T-helper 1 cell treated with Interleukin-12 subunit alpha and Interleukin-12 subunit beta and Interleukin-4 antibody, amounts not matched to agents 30 μg/mL and 1 μg/mL, for 36 hours (primary cell): ENCODE results near the gene OR4X1.
"Not testable (repeated sequence)": the region's sequence is repeated elsewhere in the genome, so short reads cannot be mapped to it uniquely, and the experiment has no call there.

ENCODE experiments used
- H3K27ac Mint-ChIP-seq: one replicate; pipeline ENCODE4 v1.8.0; 2021; ENCODE audit warnings: mild to moderate bottlenecking, mixed read lengths
- H3K27me3 Mint-ChIP-seq: one replicate; pipeline ENCODE4 v1.8.0; 2021; ENCODE audit warnings: low read depth, mixed read lengths
- H3K36me3 Mint-ChIP-seq: one replicate; pipeline ENCODE4 v1.8.0; 2021; ENCODE audit warnings: low read depth, mixed read lengths
- H3K4me1 Mint-ChIP-seq: one replicate; pipeline ENCODE4 v1.8.0; 2021; ENCODE audit warnings: low read depth, mixed read lengths
- H3K4me3 Mint-ChIP-seq: one replicate; pipeline ENCODE4 v1.8.0; 2021; ENCODE audit warnings: mild to moderate bottlenecking, moderate library complexity, mixed read lengths
- H3K9me3 Mint-ChIP-seq: one replicate; pipeline ENCODE4 v1.8.0; 2021; ENCODE audit warnings: mixed read lengths

The OR4X1 gene, protein sequence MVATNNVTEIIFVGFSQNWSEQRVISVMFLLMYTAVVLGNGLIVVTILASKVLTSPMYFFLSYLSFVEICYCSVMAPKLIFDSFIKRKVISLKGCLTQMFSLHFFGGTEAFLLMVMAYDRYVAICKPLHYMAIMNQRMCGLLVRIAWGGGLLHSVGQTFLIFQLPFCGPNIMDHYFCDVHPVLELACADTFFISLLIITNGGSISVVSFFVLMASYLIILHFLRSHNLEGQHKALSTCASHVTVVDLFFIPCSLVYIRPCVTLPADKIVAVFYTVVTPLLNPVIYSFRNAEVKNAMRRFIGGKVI

DNA sequence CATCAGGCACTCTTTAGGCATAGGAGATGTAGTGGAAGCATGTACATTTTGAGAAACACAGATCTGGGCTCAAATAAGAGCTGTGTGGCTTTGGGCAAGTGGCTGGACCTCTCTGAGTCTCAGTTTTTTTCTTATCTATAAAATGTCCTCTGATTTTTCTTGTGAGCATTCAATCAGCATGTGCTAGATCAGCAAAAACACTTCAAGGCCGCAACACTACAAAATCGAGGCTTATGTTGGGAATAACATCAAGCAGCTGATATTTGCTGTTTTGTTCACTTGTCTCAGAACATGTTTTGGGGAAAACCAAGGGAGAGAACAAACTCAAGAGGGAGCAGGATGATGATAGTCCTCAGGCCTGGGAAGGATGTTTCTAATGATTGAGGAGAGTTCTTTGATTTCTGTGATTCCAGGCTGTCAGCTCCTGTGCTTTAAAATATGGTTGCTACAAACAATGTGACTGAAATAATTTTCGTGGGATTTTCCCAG is at the start of gene OR4X1:
TSS of gene OR4X1 (plus strand) at position 439 of the 489 bp plus-strand sequence. CDS start at position 439, 0 bp downstream.
- H3K36me3 Mint-ChIP-seq = no peaks in the 10 kb centered on the region
- peaks cover 2% of the 10 kb centered on the region for H3K4me1 Mint-ChIP-seq
- no peaks in the 10 kb centered on the region for H3K9me3 Mint-ChIP-seq
- H3K4me3 Mint-ChIP-seq = no peak within 1 kb of the TSS
- H3K27ac Mint-ChIP-seq = no peak within 1 kb of the TSS
- H3K27me3 Mint-ChIP-seq = no peaks in the 10 kb centered on the region

DNA sequence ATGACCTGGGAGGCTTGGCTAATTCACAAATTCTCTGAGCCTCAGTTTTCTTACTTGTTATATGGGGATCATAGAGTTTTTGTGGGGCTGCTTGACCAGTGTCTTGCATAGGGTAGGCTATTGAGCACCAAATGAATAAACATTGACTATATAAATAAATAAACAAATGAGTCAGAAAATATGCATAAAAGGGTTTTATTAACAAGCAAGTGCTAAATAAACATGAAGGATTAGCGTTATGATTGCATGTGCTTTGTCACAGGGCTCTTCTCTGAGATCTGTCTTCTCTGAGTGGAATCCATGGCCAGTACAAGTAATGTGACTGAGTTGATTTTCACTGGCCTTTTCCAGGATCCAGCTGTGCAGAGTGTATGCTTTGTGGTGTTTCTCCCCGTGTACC is 47.2 kb upstream of the OR4X1 start, which contains the start of gene OR4B1:
TSS of gene OR4B1 (plus strand) at position 301 of the 400 bp plus-strand sequence. CDS start at position 301, 0 bp downstream.
- Mint-ChIP-seq H3K4me3 (no peak within 1 kb of the TSS), H3K4me1 (no peaks in the 10 kb centered on the region), H3K27me3 (no peaks in the 10 kb centered on the region), H3K27ac (no peak within 1 kb of the TSS), H3K36me3 (no peaks in the 10 kb centered on the region), H3K9me3 (no peaks in the 10 kb centered on the region)

DNA sequence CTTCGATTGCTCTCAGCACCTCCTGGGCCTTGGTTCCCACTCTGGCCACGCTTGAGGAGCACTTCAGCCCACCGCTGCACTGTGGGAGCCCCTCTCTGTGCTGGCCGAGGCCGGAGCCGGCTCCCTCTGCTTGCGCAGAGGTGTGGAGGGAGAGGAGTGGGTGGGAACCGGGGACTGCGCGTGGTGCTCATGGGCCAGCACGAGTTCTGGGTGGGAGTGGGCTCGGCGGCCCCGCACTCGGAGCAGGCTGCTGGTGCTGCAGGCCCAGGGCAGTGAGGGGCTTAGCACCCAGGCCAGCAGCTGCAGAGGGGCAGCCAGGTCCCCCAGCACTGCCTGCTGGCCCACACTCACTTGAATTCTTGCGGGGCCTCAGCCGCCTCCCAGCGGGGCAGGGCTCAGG is 34.9 kb upstream of the OR4X1 start:
- Mint-ChIP-seq H3K27ac (no peak overlapping the region), H3K27me3 (no peaks in the 10 kb centered on the region), H3K4me1 (no peaks in the 10 kb centered on the region), H3K36me3 (no peaks in the 10 kb centered on the region), H3K4me3 (no peak overlapping the region), H3K9me3 (peaks cover 9% of the 10 kb centered on the region)

DNA sequence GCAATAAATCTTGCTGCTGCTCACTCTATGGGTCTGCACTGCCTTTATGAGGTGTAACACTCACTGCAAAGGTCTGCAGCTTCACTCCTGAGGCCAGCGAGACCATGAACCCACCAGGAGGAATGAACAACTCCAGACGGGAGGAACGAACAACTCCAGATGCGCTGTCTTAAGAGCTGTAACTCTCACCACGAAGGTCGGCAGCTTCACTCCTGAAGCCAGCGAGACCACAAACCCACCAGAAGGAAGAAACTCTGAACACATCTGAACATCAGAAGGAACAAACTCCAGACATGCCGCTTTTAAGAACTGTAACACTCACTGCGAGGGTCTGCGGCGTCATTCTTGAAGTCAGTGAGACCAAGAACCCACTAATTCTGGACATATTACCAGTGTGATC is 33.6 kb upstream of the OR4X1 start:
- H3K27me3 Mint-ChIP-seq, H3K9me3 Mint-ChIP-seq, H3K4me1 Mint-ChIP-seq, H3K4me3 Mint-ChIP-seq, H3K27ac Mint-ChIP-seq, H3K36me3 Mint-ChIP-seq: not testable (repeated sequence)

DNA sequence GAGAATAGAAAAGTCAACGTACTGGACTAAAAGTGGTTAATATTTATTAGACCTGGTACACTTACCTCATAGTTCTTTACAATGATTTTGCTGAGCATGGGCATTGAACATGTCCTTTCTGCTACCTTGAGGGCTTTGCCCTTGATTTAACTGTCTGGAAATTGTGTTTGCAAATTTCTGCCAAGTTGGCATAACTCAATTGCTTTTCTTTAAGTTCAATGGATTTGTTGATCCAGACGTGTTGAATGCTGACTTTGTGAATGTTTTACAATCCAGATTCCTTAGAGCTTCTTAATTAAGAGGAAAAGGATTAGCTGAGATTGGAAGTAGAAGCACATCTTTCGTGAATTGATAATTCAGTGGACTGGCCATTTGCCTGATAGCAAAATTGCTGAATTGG is 25.9 kb upstream of the OR4X1 start:
- Mint-ChIP-seq H3K4me1 (no peaks in the 10 kb centered on the region), H3K27me3 (peaks cover 7% of the 10 kb centered on the region), H3K9me3 (peaks cover 4% of the 10 kb centered on the region), H3K27ac (no peak overlapping the region), H3K36me3 (no peaks in the 10 kb centered on the region), H3K4me3 (no peak overlapping the region)

DNA sequence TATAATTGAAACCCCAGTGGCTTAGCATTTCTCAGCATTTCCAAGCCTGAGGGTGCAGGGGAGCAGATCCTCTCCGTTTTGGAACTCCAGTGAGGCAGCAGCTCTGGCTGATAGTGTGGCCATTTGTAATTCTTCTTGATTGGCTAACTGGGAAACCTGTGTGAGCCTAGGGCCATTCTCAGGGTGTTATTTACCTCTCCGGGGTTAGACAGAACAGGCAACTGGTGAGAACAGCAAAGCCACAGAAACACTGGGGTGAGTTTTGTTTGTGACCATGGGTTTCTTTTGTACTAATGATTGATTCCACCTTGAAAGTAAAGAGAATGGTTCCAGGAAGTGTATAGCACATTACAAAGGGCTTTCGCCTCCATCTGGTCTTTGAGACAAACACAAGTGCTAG is 21.2 kb upstream of the OR4X1 start:
- H3K36me3 Mint-ChIP-seq = no peaks in the 10 kb centered on the region
- H3K4me3 Mint-ChIP-seq = no peak overlapping the region
- H3K27ac Mint-ChIP-seq = no peak overlapping the region
- no peaks in the 10 kb centered on the region for H3K4me1 Mint-ChIP-seq
- H3K27me3 Mint-ChIP-seq = peaks cover 11% of the 10 kb centered on the region
- H3K9me3 Mint-ChIP-seq = peaks cover 4% of the 10 kb centered on the region

DNA sequence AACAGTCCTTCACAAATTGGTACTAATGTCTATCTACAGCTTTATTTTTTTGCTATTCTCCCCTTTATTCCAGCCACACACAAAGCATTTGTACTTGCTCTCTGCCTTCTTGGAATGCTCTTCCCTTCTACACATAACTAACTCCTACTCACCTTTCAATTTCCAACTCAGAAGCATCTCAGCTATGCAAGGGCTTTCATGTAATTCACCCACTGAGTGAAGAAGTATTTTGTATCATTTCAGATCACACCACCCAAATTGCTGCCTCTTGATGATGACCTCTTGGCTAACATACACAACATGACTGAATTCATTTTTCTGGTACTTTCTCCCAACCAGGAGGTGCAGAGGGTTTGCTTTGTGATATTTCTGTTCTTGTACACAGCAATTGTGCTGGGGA is 18.9 kb upstream of the OR4X1 start, which contains the start of gene OR4X2:
TSS of gene OR4X2 (plus strand) at position 301 of the 400 bp plus-strand sequence. CDS start at position 301, 0 bp downstream.
- no peaks in the 10 kb centered on the region for H3K36me3 Mint-ChIP-seq
- no peaks in the 10 kb centered on the region for H3K4me1 Mint-ChIP-seq
- H3K27ac Mint-ChIP-seq = no peak within 1 kb of the TSS
- no peak within 1 kb of the TSS for H3K4me3 Mint-ChIP-seq
- peaks cover 11% of the 10 kb centered on the region for H3K9me3 Mint-ChIP-seq
- peaks cover 12% of the 10 kb centered on the region for H3K27me3 Mint-ChIP-seq

DNA sequence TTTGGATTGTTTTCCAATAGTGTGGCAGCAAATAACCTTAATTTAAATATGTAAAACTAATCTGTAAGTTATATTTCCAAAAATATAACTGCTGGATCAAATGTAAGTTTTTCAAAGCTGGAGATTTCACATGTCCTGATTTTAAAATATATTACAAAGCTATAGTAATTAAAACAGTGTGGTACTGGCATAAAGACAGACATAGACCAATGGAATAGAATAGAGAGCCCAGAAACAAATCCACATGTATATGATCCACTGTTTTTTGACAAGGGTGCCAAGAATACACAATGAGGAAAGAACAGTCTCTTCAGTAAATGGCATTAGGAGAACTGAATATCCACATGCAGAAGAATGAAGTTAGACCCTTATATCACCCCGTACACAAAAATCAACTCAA is 14.8 kb upstream of the OR4X1 start:
- H3K36me3 Mint-ChIP-seq = no peaks in the 10 kb centered on the region
- peaks cover 31% of the 10 kb centered on the region for H3K27me3 Mint-ChIP-seq
- H3K4me1 Mint-ChIP-seq = no peaks in the 10 kb centered on the region
- no peak overlapping the region for H3K4me3 Mint-ChIP-seq
- no peak overlapping the region for H3K27ac Mint-ChIP-seq
- peaks cover 7% of the 10 kb centered on the region for H3K9me3 Mint-ChIP-seq

DNA sequence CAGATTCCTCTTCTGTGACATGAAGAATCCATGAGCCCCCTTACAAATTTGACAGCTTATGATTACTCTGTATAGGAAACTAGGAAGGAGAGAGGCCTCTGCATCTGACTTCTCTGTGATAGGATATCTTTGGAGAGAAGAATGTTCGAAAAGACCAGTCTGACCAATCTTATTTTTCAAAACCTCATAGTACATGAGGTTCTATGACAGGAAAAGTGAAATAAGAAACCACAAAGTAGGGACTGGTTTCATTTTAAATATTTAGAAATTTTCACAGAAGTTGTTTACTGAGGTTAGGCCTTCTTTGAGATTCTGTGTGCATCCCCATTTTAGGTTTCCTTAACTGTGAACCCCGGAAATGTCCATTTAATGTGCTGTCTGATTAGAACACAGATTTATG is 2.1 kb upstream of the OR4X1 start:
- H3K27me3 Mint-ChIP-seq = no peaks in the 10 kb centered on the region
- H3K36me3 Mint-ChIP-seq = no peaks in the 10 kb centered on the region
- peaks cover 2% of the 10 kb centered on the region for H3K4me1 Mint-ChIP-seq
- no peak overlapping the region for H3K4me3 Mint-ChIP-seq
- H3K9me3 Mint-ChIP-seq = no peaks in the 10 kb centered on the region
- no peak overlapping the region for H3K27ac Mint-ChIP-seq

DNA sequence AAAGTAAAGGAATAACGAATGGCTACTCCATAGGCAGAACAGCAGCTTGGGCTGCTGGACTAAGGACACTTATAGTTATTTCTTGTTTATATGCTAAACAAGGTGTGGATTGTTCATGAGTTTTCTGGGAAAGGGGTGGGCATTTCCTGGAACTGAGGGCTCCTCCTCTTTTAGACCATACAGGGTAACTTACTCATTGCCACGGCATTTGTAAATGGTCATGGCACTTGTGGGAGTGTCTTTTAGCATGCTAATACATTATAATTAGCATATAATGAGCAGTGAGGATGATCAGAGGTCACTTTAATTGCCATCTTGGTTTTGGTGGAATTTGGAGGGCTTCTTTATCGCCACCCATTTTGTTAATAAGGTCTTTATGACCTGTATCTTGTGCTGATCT is 7.0 kb downstream of the OR4X1 start:
- Mint-ChIP-seq H3K27ac (no peak overlapping the region), H3K36me3 (no peaks in the 10 kb centered on the region), H3K4me1 (no peaks in the 10 kb centered on the region), H3K4me3 (no peak overlapping the region), H3K9me3 (no peaks in the 10 kb centered on the region), H3K27me3 (no peaks in the 10 kb centered on the region)

DNA sequence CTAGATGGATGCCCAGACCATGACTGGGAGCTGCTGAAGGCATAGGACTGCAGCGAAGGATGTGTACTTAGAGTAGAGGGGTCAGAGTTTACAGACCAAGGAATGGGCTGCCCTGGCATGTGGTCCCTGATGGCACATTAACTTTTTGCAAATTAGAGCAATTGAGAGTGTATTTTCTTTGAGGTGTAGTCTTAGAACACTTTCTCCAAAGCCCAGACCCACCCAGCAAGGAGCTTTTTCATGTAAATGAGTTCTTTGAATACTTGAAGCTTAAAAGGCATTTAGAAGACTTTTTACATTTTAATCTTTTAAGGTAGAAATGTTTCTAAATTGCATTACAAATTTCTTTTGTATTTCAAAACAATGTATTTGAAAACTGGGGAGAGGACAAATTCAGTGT is 8.9 kb downstream of the OR4X1 start:
- H3K4me3 Mint-ChIP-seq = no peak overlapping the region
- no peaks in the 10 kb centered on the region for H3K4me1 Mint-ChIP-seq
- no peaks in the 10 kb centered on the region for H3K27me3 Mint-ChIP-seq
- no peaks in the 10 kb centered on the region for H3K36me3 Mint-ChIP-seq
- H3K9me3 Mint-ChIP-seq = no peaks in the 10 kb centered on the region
- no peak overlapping the region for H3K27ac Mint-ChIP-seq

DNA sequence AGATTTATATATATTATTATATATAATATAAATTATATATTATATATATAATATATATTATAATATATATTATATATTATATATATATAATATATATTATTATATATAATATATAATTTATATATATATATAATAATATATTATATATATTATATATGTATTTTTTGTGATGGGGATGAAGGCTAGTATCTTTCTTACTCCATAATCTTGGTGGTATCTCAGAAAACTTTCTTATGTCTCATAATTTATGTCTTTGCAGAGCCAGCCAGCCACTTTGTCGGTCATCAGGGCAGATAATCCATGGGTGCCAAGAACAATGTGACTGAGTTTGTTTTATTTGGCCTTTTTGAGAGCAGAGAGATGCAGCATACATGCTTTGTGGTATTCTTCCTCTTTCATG is 42.3 kb downstream of the OR4X1 start, which contains the start of gene OR4S1:
TSS of gene OR4S1 (plus strand) at position 301 of the 400 bp plus-strand sequence. CDS start at position 301, 0 bp downstream.
- Mint-ChIP-seq H3K27me3 (peaks cover 18% of the 10 kb centered on the region), H3K4me1 (no peaks in the 10 kb centered on the region)

DNA sequence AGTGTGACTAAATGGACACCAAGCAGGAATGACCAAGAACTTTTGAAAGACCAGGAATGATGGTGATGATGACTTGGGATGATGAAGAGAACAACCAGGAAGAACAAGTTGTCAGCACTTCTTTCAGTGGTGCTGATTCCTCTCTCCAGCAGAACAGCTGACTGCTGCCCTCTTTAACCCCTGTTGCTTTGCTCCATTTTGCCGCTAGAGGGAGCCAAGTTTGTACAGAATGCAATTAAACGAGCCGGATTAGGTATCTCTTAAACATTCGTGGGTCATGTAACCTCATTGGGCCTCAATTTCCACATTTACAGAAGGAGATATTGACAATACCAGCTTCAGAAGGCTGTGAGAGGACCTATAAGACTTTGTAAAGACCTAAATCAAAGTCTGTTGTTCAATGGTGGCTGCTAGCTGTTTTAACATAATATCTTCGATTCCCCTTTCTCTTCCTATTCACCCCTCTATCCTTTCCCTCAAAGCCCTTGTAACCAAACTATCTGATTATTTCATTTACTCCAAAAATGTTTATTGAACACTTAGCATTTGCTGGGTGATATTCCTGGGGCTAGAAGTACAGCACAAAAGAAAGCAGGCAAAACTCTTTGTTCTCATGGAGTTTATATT is 44.2 kb downstream of the OR4X1 start:
- H3K27me3 Mint-ChIP-seq = peaks cover 10% of the 10 kb centered on the region
- no peaks in the 10 kb centered on the region for H3K36me3 Mint-ChIP-seq
- no peak overlapping the region for H3K4me3 Mint-ChIP-seq
- no peaks in the 10 kb centered on the region for H3K4me1 Mint-ChIP-seq
- no peak overlapping the region for H3K27ac Mint-ChIP-seq
- no peaks in the 10 kb centered on the region for H3K9me3 Mint-ChIP-seq

More for the DNA sequence above, 42.3 kb downstream of the OR4X1 start, which contains the start of gene OR4S1:
- no peak within 1 kb of the TSS for H3K27ac Mint-ChIP-seq
- H3K4me3 Mint-ChIP-seq = no peak within 1 kb of the TSS
- H3K9me3 Mint-ChIP-seq = no peaks in the 10 kb centered on the region
- H3K36me3 Mint-ChIP-seq = no peaks in the 10 kb centered on the region

DNA sequence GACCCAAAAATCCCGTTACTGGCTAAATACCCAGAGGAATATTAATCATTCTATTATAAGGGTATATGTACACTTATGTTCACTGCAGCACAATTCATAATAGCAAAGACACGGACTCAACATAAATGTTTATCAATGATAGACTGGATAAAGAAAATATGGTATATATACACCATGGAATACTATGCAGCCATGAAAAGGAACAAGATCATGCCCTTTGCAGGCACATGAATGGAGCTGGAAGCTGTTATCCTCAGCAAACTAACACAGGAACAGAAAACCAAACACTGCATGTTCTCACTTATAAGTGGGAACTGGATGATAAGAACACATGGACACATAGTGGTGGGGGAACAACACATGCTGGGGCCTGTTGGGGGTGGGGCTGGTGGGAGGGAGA is 49.9 kb downstream of the OR4X1 start:
- H3K4me3 Mint-ChIP-seq, H3K4me1 Mint-ChIP-seq, H3K9me3 Mint-ChIP-seq, H3K27me3 Mint-ChIP-seq, H3K36me3 Mint-ChIP-seq, H3K27ac Mint-ChIP-seq: not testable (repeated sequence)
